CD14-positive monocyte (primary cell): ENCODE results near the gene PTCD1. TPM values are rescaled to one million over a fixed set of nuclear protein-coding genes. Genes with fewer than 3 reads are reported as not detected.
A peak's percentile ranks its signal among the peaks of the same experiment; 100 is the strongest.

ENCODE experiments used
- DNase-seq, 3 donors: peaks; one replicate each; pipeline ENCODE4 v3.0.0-alpha.2; 2011 to 2022
- H2AFZ ChIP-seq: 2 replicates; pipeline ENCODE4 v1.6.0; 2012; ENCODE audit warnings: mild to moderate bottlenecking, low read depth, low read length, inconsistent platforms; ENCODE audit not compliant: insufficient read depth, poor library complexity, severe bottlenecking
- H3K27ac ChIP-seq, 2 donors: 1 replicate in 1 of 2; 2 replicates in 1 of 2; pipeline ENCODE4 v1.5.1; 2012 to 2013; ENCODE audit warnings: low read length in 2 of 2, control low read depth in 1 of 2, inconsistent platforms in 1 of 2, low read depth in 1 of 2, mild to moderate bottlenecking in 1 of 2
- H3K27me3 ChIP-seq, 2 donors: one replicate each; pipeline versions ENCODE4 v1.6.0 to v1.6.1; 2011 to 2013; ENCODE audit warnings: low read length in 2 of 2; ENCODE audit not compliant: control insufficient read depth in 2 of 2, insufficient read depth in 2 of 2
- H3K36me3 ChIP-seq, 2 donors: replicated peaks in 1 of 2; 1 replicate in 1 of 2; 2 replicates in 1 of 2; pipeline versions ENCODE4 v1.5.1 to v1.6.1; 2012 to 2013; ENCODE audit warnings: low read length in 2 of 2, control low read depth in 1 of 2, inconsistent platforms in 1 of 2, mild to moderate bottlenecking in 1 of 2; ENCODE audit not compliant: insufficient read depth in 2 of 2, control insufficient read depth in 1 of 2
- H3K4me1 ChIP-seq, 2 donors: 1 replicate in 1 of 2; 2 replicates in 1 of 2; pipeline versions ENCODE4 v1.5.1 to v1.6.1; 2012 to 2013; ENCODE audit warnings: low read length in 2 of 2, control low read depth in 1 of 2, inconsistent platforms in 1 of 2, mild to moderate bottlenecking in 1 of 2, moderate library complexity in 1 of 2; ENCODE audit not compliant: insufficient read depth in 2 of 2, control insufficient read depth in 1 of 2
- H3K4me2 ChIP-seq: replicated peaks from 2 replicates; pipeline ENCODE3; 2012; ENCODE audit warnings: low read length, moderate library complexity, mild to moderate bottlenecking; ENCODE audit not compliant: poor library complexity, severe bottlenecking; ENCODE audit errors: extremely low read depth
- H3K4me3 ChIP-seq, 3 experiments: fragments of 200-600 bp in 1 of 3; sonication (generic) in 1 of 3; replicated peaks in 1 of 3; 1 replicate in 2 of 3; 2 replicates in 1 of 3; pipeline ENCODE4 v1.5.1; 2011 to 2013; ENCODE audit warnings: low read length in 3 of 3, mild to moderate bottlenecking in 3 of 3, control low read depth in 2 of 3, low read depth in 2 of 3, inconsistent platforms in 1 of 3, moderate library complexity in 1 of 3
- H3K79me2 ChIP-seq: 2 replicates; pipeline ENCODE4 v1.6.0; 2012; ENCODE audit warnings: mild to moderate bottlenecking, control low read depth, inconsistent platforms, low read length, moderate library complexity; ENCODE audit not compliant: insufficient read depth
- H3K9ac ChIP-seq: 2 replicates; pipeline ENCODE4 v1.6.0; 2017; ENCODE audit warnings: low read length, mild to moderate bottlenecking; ENCODE audit not compliant: insufficient read depth, poor library complexity, severe bottlenecking
- H3K9me3 ChIP-seq, 2 donors: replicated peaks in 1 of 2; 1 replicate in 1 of 2; 2 replicates in 1 of 2; pipeline versions ENCODE4 v1.5.1 to v1.6.1; 2012 to 2013; ENCODE audit warnings: low read length in 2 of 2, control low read depth in 1 of 2; ENCODE audit not compliant: control insufficient read depth in 1 of 2, insufficient read depth in 1 of 2
- H4K20me1 ChIP-seq: 2 replicates; pipeline ENCODE4 v1.6.0; 2012; ENCODE audit warnings: mild to moderate bottlenecking, low read length, control low read depth, moderate library complexity; ENCODE audit not compliant: insufficient read depth
- H3K27ac Mint-ChIP-seq, 7 donors: one replicate each; pipeline ENCODE4 v1.8.0; 2020; ENCODE audit warnings: mild to moderate bottlenecking in 7 of 7, mixed read lengths in 7 of 7, moderate library complexity in 6 of 7, inconsistent platforms in 2 of 7
- H3K27me3 Mint-ChIP-seq, 3 donors: one replicate each; pipeline ENCODE4 v1.8.0; 2021 to 2022; ENCODE audit warnings: low read depth in 3 of 3, mild to moderate bottlenecking in 3 of 3, mixed read lengths in 3 of 3, moderate library complexity in 3 of 3, inconsistent platforms in 1 of 3
- H3K36me3 Mint-ChIP-seq, 2 donors: one replicate each; pipeline ENCODE4 v1.8.0; 2020; ENCODE audit warnings: mixed read lengths in 2 of 2, inconsistent platforms in 1 of 2, mild to moderate bottlenecking in 1 of 2
- H3K4me1 Mint-ChIP-seq: one replicate; pipeline ENCODE4 v1.8.0; 2020; ENCODE audit warnings: mild to moderate bottlenecking, mixed read lengths
- H3K4me3 Mint-ChIP-seq, 2 donors: one replicate each; pipeline ENCODE4 v1.8.0; 2020; ENCODE audit warnings: mild to moderate bottlenecking in 2 of 2, mixed read lengths in 2 of 2, moderate library complexity in 1 of 2
- H3K9me3 Mint-ChIP-seq, 7 donors: one replicate each; pipeline ENCODE4 v1.8.0; 2020 to 2022; ENCODE audit warnings: mixed read lengths in 7 of 7, mild to moderate bottlenecking in 6 of 7, moderate library complexity in 6 of 7, inconsistent platforms in 2 of 7
- WGBS: methylation state at CpG from one replicate; pipeline ENCODE4 v1.1.5; 2013; ENCODE audit warnings: missing lambda C conversion rate; ENCODE audit not compliant: insufficient coverage; 5-methylcytosine and 5-hydroxymethylcytosine counted together
- intact Hi-C, 2 donors: fragments of 100-400 bp; cut with micrococcal nuclease; formaldehyde crosslinking; loops; one replicate each; pipeline versions ENCODE4 v1.15.0 to v1.15.1; 2023
- polyA plus RNA-seq, 3 donors: library from polyadenylated mRNA; depleted of rRNA in 1 of 3; unstranded in 2 of 3; stranded (reverse) in 1 of 3; fragments of 300-500 nt in 2 of 3; fragments of >200 nt in 1 of 3; fragmentation: Illumina TruSeq in 2 of 3; gene quantifications; 1 replicate in 2 of 3; 2 replicates in 1 of 3; pipeline ENCODE4 v1.2.3, GENCODE V29; 2012 to 2021
- TF ChIP-seq, protein P1 (sequence below): fragments of 200-600 bp; IDR thresholded peaks from one replicate; pipeline ENCODE4 v1.8.0; 2022; ENCODE audit warnings: antibody characterized with exemption, mild to moderate bottlenecking

The PTCD1 gene
- polyA plus RNA-seq, 3 donors = 0.74 to 4.3 (median 1.6) TPM

GRCh38 chr7:99371376-99371920 lies 67.2 kb downstream of the PTCD1 start:
- 95% methylated on average over 8 of the region's 11 CpGs for WGBS
- H3K4me3 ChIP-seq = no peak overlapping the region
- no peaks in the 10 kb centered on the region for H3K9me3 ChIP-seq
- H4K20me1 ChIP-seq = peaks cover 25% of the 10 kb centered on the region
- no peaks in the 10 kb centered on the region for H3K27me3 ChIP-seq
- no peak overlapping the region for H3K9ac ChIP-seq
- no peak for DNase-seq
- H2AFZ ChIP-seq = no peak overlapping the region
- H3K27ac Mint-ChIP-seq = peak overlapping the region in 2 of 7 donors; percentile 32 to 68
- H3K36me3 ChIP-seq = peaks cover 13 to 27% of the 10 kb centered on the region in 2 donors
- H3K36me3 Mint-ChIP-seq = peaks cover 12 to 33% of the 10 kb centered on the region in 2 donors
- peaks cover 24% of the 10 kb centered on the region for H3K79me2 ChIP-seq
- TF ChIP-seq, protein P1, sequence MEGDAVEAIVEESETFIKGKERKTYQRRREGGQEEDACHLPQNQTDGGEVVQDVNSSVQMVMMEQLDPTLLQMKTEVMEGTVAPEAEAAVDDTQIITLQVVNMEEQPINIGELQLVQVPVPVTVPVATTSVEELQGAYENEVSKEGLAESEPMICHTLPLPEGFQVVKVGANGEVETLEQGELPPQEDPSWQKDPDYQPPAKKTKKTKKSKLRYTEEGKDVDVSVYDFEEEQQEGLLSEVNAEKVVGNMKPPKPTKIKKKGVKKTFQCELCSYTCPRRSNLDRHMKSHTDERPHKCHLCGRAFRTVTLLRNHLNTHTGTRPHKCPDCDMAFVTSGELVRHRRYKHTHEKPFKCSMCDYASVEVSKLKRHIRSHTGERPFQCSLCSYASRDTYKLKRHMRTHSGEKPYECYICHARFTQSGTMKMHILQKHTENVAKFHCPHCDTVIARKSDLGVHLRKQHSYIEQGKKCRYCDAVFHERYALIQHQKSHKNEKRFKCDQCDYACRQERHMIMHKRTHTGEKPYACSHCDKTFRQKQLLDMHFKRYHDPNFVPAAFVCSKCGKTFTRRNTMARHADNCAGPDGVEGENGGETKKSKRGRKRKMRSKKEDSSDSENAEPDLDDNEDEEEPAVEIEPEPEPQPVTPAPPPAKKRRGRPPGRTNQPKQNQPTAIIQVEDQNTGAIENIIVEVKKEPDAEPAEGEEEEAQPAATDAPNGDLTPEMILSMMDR = no peak
- peaks cover 17 to 29% of the 10 kb centered on the region in 2 donors for H3K4me1 ChIP-seq
- no peaks in the 10 kb centered on the region for H3K9me3 Mint-ChIP-seq
- no peak overlapping the region for H3K4me2 ChIP-seq
- intact Hi-C loops = no loop called here
- H3K27me3 Mint-ChIP-seq = no peaks in the 10 kb centered on the region
- no peak overlapping the region for H3K27ac ChIP-seq
- no peak overlapping the region for H3K4me3 Mint-ChIP-seq
- peaks cover 24% of the 10 kb centered on the region for H3K4me1 Mint-ChIP-seq

DNA sequence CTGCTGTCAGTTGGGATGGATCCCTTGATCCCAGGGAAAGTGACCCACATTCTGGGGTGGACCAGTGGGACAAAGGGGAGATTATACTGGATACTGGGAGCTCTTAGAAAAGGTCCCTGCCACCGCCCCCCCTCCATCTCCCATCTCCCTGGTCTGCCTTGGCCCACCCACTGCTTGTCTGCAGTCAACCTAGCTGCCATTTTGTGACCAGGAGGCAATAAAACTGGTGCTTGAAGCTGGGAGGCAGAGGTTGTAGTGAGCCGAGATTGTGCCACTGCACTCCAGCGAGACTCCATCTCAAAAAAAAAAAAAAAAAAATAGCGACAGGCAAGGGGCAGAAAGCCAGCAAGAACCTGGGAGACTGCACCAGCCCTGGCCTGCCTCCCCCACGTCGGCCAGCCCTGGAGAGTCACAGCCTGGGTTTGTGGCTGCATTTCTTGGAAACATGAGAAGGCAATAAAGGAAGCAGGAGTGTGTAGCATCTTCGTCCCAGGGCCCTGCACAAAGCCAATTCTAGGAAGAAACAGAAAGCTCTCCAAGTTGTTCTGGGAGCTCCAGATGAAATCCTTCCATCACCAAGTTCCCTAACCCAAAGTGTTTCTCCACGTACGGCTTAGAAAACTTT lies 68.7 kb downstream of the PTCD1 start:
- H3K4me1 Mint-ChIP-seq = peaks cover 16% of the 10 kb centered on the region
- peaks cover 25 to 47% of the 10 kb centered on the region in 2 donors for H3K36me3 Mint-ChIP-seq
- Histone ChIP-seq H2AFZ (no peak overlapping the region), H3K9me3 (no peaks in the 10 kb centered on the region), H3K27me3 (no peaks in the 10 kb centered on the region), H3K4me2 (no peak overlapping the region), H3K79me2 (peaks cover 11% of the 10 kb centered on the region), H3K36me3 (peaks cover 26 to 41% of the 10 kb centered on the region in 2 donors), H4K20me1 (peaks cover 28% of the 10 kb centered on the region), H3K4me1 (peaks cover 6 to 18% of the 10 kb centered on the region in 2 donors), H3K9ac (no peak overlapping the region), H3K27ac (no peak overlapping the region), H3K4me3 (no peak overlapping the region)
- DNase-seq = no peak
- no peaks in the 10 kb centered on the region for H3K9me3 Mint-ChIP-seq
- intact Hi-C loops = no loop called here
- 67% methylated on average over 6 of the region's 9 CpGs for WGBS
- H3K4me3 Mint-ChIP-seq = no peak overlapping the region
- H3K27ac Mint-ChIP-seq = no peak overlapping the region
- H3K27me3 Mint-ChIP-seq = no peaks in the 10 kb centered on the region
- TF ChIP-seq, protein P1 = no peak
